Aorta (tissue), 5 donors: Measurements from ENCODE around the gene VPS37C. TPM values are rescaled to one million over a fixed set of nuclear protein-coding genes. Genes with fewer than 3 reads are reported as not detected.

ENCODE experiments used
- ATAC-seq: fragments of 200-7000 bp; cut with Tn5 transposase; one replicate; pipeline ENCODE4 v1.9.1; 2022; ENCODE audit warnings: moderate library complexity; ENCODE audit not compliant: low FRiP score
- DNase-seq, 2 donors: peaks; one replicate each; pipeline ENCODE4 v3.0.0-alpha.2; 2020
- H3K27ac ChIP-seq, 2 donors: one replicate each; pipeline ENCODE4 v1.5.1; 2013; ENCODE audit warnings: low read length in 2 of 2, mild to moderate bottlenecking in 2 of 2, moderate library complexity in 2 of 2, control low read depth in 1 of 2, inconsistent platforms in 1 of 2, low read depth in 1 of 2
- H3K27me3 ChIP-seq, 2 donors: one replicate each; pipeline ENCODE4 v1.6.1; 2013; ENCODE audit warnings: control low read depth in 1 of 2, low read length in 1 of 2, mild to moderate bottlenecking in 1 of 2, moderate library complexity in 1 of 2; ENCODE audit not compliant: insufficient read depth in 2 of 2, control insufficient read depth in 1 of 2
- H3K36me3 ChIP-seq, 2 donors: one replicate each; pipeline ENCODE4 v1.6.1; 2013; ENCODE audit warnings: control low read depth in 1 of 2, low read length in 1 of 2, mild to moderate bottlenecking in 1 of 2; ENCODE audit not compliant: insufficient read depth in 2 of 2, control insufficient read depth in 1 of 2
- H3K4me1 ChIP-seq, 2 donors: one replicate each; pipeline ENCODE4 v1.6.1; 2013; ENCODE audit warnings: low read length in 2 of 2, control low read depth in 1 of 2, mild to moderate bottlenecking in 1 of 2, moderate library complexity in 1 of 2; ENCODE audit not compliant: insufficient read depth in 2 of 2, control insufficient read depth in 1 of 2
- H3K4me3 ChIP-seq, 2 donors: one replicate each; pipeline ENCODE4 v1.5.1; 2013; ENCODE audit warnings: low read length in 2 of 2, control low read depth in 1 of 2, mild to moderate bottlenecking in 1 of 2
- H3K9me3 ChIP-seq: one replicate; pipeline ENCODE4 v1.6.1; 2013; ENCODE audit warnings: mild to moderate bottlenecking, low read length; ENCODE audit not compliant: control insufficient read depth
- WGBS, 2 donors: extraction: QIAGEN DNeasy Blood & Tissue Kit; methylation state at CpG; one replicate each; pipeline ENCODE4 v1.1.7; 2013; 5-methylcytosine and 5-hydroxymethylcytosine counted together
- intact Hi-C, 2 donors: fragments of 100-400 bp; cut with DNase I; formaldehyde crosslinking; loops; one replicate each; pipeline versions ENCODE4 v1.14.2 to v1.15.0; 2022
- polyA plus RNA-seq, 2 donors: library from polyadenylated mRNA; stranded (reverse); fragments of 200-250 nt; gene quantifications; one replicate each; pipeline ENCODE4 v1.2.3, GENCODE V29; 2013
- total RNA-seq, 2 donors: library from RNA; stranded (reverse); fragmentation: NEBNext Ultra II Directional; extraction: Animal tissue kit (Norgen Biotek cat#: 25700); gene quantifications; one replicate each; pipeline ENCODE4 v1.2.1, GENCODE V29; 2021
- donor health status: healthy with polysubstance abuse.
- donor health status: Bipolar disorder and iron deficiency.
- donor health status: DM: no; HTN: no; CAD: no.
- donor health status: DM: no; HTN: no; CAD: no.
- donor health status: DM: yes; HTN: yes; CAD: no.

Gene VPS37C
- total and polyA plus RNA-seq, 4 donors = 12.7 to 39.9 (median 21.9) TPM

GRCh38 chr11:61163714-61164605 is 2.7 kb upstream of the VPS37C start:
- intact Hi-C loops = loop anchor here (5.0 to 10.0 kb wide), 2 partner anchors 249 to 322 kb away; partner anchors contain the start of genes CCDC86 (in 1 of the 2) and TMEM109 (in 1 of the 2)
- DNase-seq = peak in 1 of 2 donors; percentile 64
- no peak overlapping the region for H3K27ac ChIP-seq
- no peaks in the 10 kb centered on the region for H3K9me3 ChIP-seq
- H3K4me1 ChIP-seq = peaks cover 0 to 2% of the 10 kb centered on the region in 2 donors
- H3K27me3 ChIP-seq = no peaks in the 10 kb centered on the region
- no peaks in the 10 kb centered on the region for H3K36me3 ChIP-seq
- no peak overlapping the region for H3K4me3 ChIP-seq
- no peak for ATAC-seq
- 82 to 84% methylated on average over 13 of the region's 13 CpGs for WGBS, 2 donors

- Histone ChIP-seq H3K27me3 (no peaks in the 10 kb centered on the region), H3K36me3 (no peaks in the 10 kb centered on the region), H3K4me1 (peaks cover 0 to 6% of the 10 kb centered on the region in 2 donors), H3K27ac (no peak overlapping the region), H3K4me3 (no peak overlapping the region), H3K9me3 (no peaks in the 10 kb centered on the region)
- intact Hi-C loops = loop anchor here (5.0 to 10.0 kb wide), 2 partner anchors 248 to 321 kb away; partner anchors contain the start of genes CCDC86 (in 1 of the 2) and TMEM109 (in 1 of the 2)
- WGBS, 2 donors = 90 to 92% methylated on average over 4 of the region's 4 CpGs
- no peak for DNase-seq
- no peak for ATAC-seq
Measured at GRCh38 chr11:61163021-61163420, 1.8 kb upstream of the VPS37C start.

- H3K27ac ChIP-seq = peak overlapping the region in 1 of 2 donors; percentile 21
- no peak for DNase-seq
Measured at GRCh38 chr11:61162092-61162941, 1.1 kb upstream of the VPS37C start.

GRCh38 chr11:61160487-61161189 is 588 bp downstream of the VPS37C start:
- 13 to 16% methylated on average over 17 to 25 of the region's 25 CpGs for WGBS, 2 donors
- ATAC-seq (no peak), DNase-seq (no peak)
- H3K27ac ChIP-seq = peak overlapping the region; percentile 62 to 79
- no peaks in the 10 kb centered on the region for H3K36me3 ChIP-seq
- intact Hi-C loops = loop anchor here (5.0 to 10.0 kb wide), 2 partner anchors 246 to 318 kb away; partner anchors contain the start of genes CCDC86 (in 1 of the 2) and TMEM109 (in 1 of the 2)
- no peaks in the 10 kb centered on the region for H3K9me3 ChIP-seq
- H3K4me3 ChIP-seq = peak overlapping the region; percentile 65 to 74
- peaks cover 0 to 6% of the 10 kb centered on the region in 2 donors for H3K4me1 ChIP-seq
- H3K27me3 ChIP-seq = no peaks in the 10 kb centered on the region

More at GRCh38 chr11:61162092-61162941, 1.1 kb upstream of the VPS37C start:
- Histone ChIP-seq H3K9me3 (no peaks in the 10 kb centered on the region), H3K36me3 (no peaks in the 10 kb centered on the region), H3K27me3 (no peaks in the 10 kb centered on the region), H3K4me3 (peak overlapping the region; percentile 56 to 74), H3K4me1 (peaks cover 0 to 6% of the 10 kb centered on the region in 2 donors)
- ATAC-seq = no peak
- intact Hi-C loops = loop anchor here (5.0 to 10.0 kb wide), 2 partner anchors 248 to 320 kb away; partner anchors contain the start of genes CCDC86 (in 1 of the 2) and TMEM109 (in 1 of the 2)
- WGBS, 2 donors = 67 to 68% methylated on average over 8 of the region's 8 CpGs

- intact Hi-C loops = loop anchor here in 1 of 2 donors (10.0 kb wide), 1 partner anchor 244 kb away; the partner anchor contains the start of gene TMEM109
- DNase-seq (peak in 1 of 2 donors; percentile 9), ATAC-seq (no peak)
- H3K9me3 ChIP-seq = no peaks in the 10 kb centered on the region
- no peaks in the 10 kb centered on the region for H3K27me3 ChIP-seq
- H3K4me1 ChIP-seq = peaks cover under 1 to 6% of the 10 kb centered on the region in 2 donors
- peak overlapping the region; percentile 27 to 71 for H3K27ac ChIP-seq
- H3K4me3 ChIP-seq = no peak overlapping the region
- 0 to 8% methylated on average over 3 of the region's 3 CpGs for WGBS, 2 donors
- no peaks in the 10 kb centered on the region for H3K36me3 ChIP-seq
Measured at GRCh38 chr11:61158691-61159381, 2.4 kb downstream of the VPS37C start.

GRCh38 chr11:61157743-61158142 is 3.5 kb downstream of the VPS37C start:
- Histone ChIP-seq H3K9me3 (no peaks in the 10 kb centered on the region), H3K36me3 (no peaks in the 10 kb centered on the region), H3K27me3 (no peaks in the 10 kb centered on the region), H3K27ac (no peak overlapping the region), H3K4me1 (peaks cover 5 to 6% of the 10 kb centered on the region in 2 donors), H3K4me3 (no peak overlapping the region)
- 82 to 84% methylated on average over 3 of the region's 3 CpGs for WGBS, 2 donors
- DNase-seq = peak in 1 of 2 donors; percentile 6
- ATAC-seq = no peak
- intact Hi-C loops = loop anchor here in 1 of 2 donors (10.0 kb wide), 1 partner anchor 243 kb away; the partner anchor contains the start of gene TMEM109

GRCh38 chr11:61155741-61156140 is 5.5 kb downstream of the VPS37C start:
- WGBS, 2 donors = 96 to 98% methylated on average over 5 of the region's 5 CpGs
- no peaks in the 10 kb centered on the region for H3K36me3 ChIP-seq
- no peak overlapping the region for H3K27ac ChIP-seq
- no peak overlapping the region for H3K4me3 ChIP-seq
- DNase-seq (no peak), ATAC-seq (no peak)
- no peaks in the 10 kb centered on the region for H3K27me3 ChIP-seq
- intact Hi-C loops = loop anchor here in 1 of 2 donors (10.0 kb wide), 1 partner anchor 241 kb away; the partner anchor contains the start of gene TMEM109
- H3K9me3 ChIP-seq = no peaks in the 10 kb centered on the region
- peaks cover 5 to 6% of the 10 kb centered on the region in 2 donors for H3K4me1 ChIP-seq
